Measurements from ENCODE around the gene FAM53B.

FAM53B gene

GRCh38 chr10:124569623-124570470, 174.3 kb downstream of the FAM53B start:
- FAIRE-seq: no peak

Measured in G401.6 (cell line).